HepG2 (cell line): Measurements from ENCODE around the gene OTOP3. TPM values are rescaled to one million over a fixed set of nuclear protein-coding genes. Genes with fewer than 3 reads are reported as not detected.

Experiments
- CSRNP1 ChIP-seq: sonication (generic); formaldehyde crosslinking; IDR thresholded peaks from 2 replicates; pipeline ENCODE4 v1.8.1; 2023; ENCODE audit warnings: mild to moderate bottlenecking, missing genetic modification reagents
- FOXP1 ChIP-seq, 2 experiments: fragments of 450-650 bp in 1 of 2; IDR thresholded peaks; 2 replicates each; pipeline ENCODE4 v1.6.1; 2017 to 2018; ENCODE audit warnings: antibody characterized with exemption in 1 of 2
- GZF1 ChIP-seq: sonication (generic); formaldehyde crosslinking; IDR thresholded peaks from 2 replicates; pipeline ENCODE4 v1.5.1; 2020; ENCODE audit warnings: mild to moderate bottlenecking, missing genetic modification reagents
- HHEX ChIP-seq: IDR thresholded peaks from 2 replicates; pipeline ENCODE4 v1.6.1; 2016; ENCODE audit warnings: control low read depth
- KAT8 ChIP-seq: IDR thresholded peaks from 2 replicates; pipeline ENCODE4 v1.6.1; 2016; ENCODE audit warnings: missing genetic modification reagents, missing compliant biosample characterization
- MXD4 ChIP-seq: IDR thresholded peaks from 2 replicates; pipeline ENCODE4 v1.6.1; 2016; ENCODE audit warnings: mild to moderate bottlenecking, missing biosample characterization, missing genetic modification reagents
- MYC ChIP-seq: sonication (generic); formaldehyde crosslinking; IDR thresholded peaks from 2 replicates; pipeline ENCODE4 v1.9.0; 2021; ENCODE audit warnings: missing genetic modification reagents, borderline replicate concordance
- NONO ChIP-seq, 2 experiments: fragments of 450-650 bp in 1 of 2; sonication (generic) in 1 of 2; formaldehyde crosslinking in 1 of 2; IDR thresholded peaks in 1 of 2; conservative IDR thresholded peaks in 1 of 2; 2 replicates each; pipeline versions ENCODE4 v1.6.1 to v1.8.0; 2017 to 2022; ENCODE audit warnings: mild to moderate bottlenecking in 1 of 2, missing genetic modification reagents in 1 of 2, moderate library complexity in 1 of 2
- NR2F6 ChIP-seq, 2 experiments: IDR thresholded peaks; 2 replicates each; pipeline ENCODE4 v1.6.1; 2016; ENCODE audit warnings: antibody characterized with exemption in 1 of 2, mild to moderate bottlenecking in 1 of 2
- PRDM15 ChIP-seq: sonication (generic); formaldehyde crosslinking; IDR thresholded peaks from 2 replicates; pipeline ENCODE4 v1.4.0; 2020; ENCODE audit warnings: missing genetic modification reagents
- ZBTB4 ChIP-seq: sonication (generic); formaldehyde crosslinking; IDR thresholded peaks from 2 replicates; pipeline ENCODE4 v1.4.0; 2020; ENCODE audit warnings: missing genetic modification reagents, mild to moderate bottlenecking, borderline replicate concordance
- ZEB1 ChIP-seq: IDR thresholded peaks from 2 replicates; pipeline ENCODE4 v1.6.1; 2012; ENCODE audit warnings: mild to moderate bottlenecking, low read depth, inconsistent platforms; ENCODE audit not compliant: insufficient replicate concordance
- ZIK1 ChIP-seq: sonication (generic); formaldehyde crosslinking; IDR thresholded peaks from 2 replicates; pipeline ENCODE4 v1.5.0; 2020; ENCODE audit warnings: mild to moderate bottlenecking, low read depth, missing genetic modification reagents, borderline replicate concordance
- ZNF280D ChIP-seq: sonication (generic); formaldehyde crosslinking; IDR thresholded peaks from 2 replicates; pipeline ENCODE4 v1.5.1; 2020; ENCODE audit warnings: mild to moderate bottlenecking, missing genetic modification reagents
- ZNF333 ChIP-seq: sonication (generic); formaldehyde crosslinking; IDR thresholded peaks from 2 replicates; pipeline ENCODE4 v1.4.0; 2020; ENCODE audit warnings: mild to moderate bottlenecking, missing genetic modification reagents, borderline replicate concordance
- ZNF430 ChIP-seq: sonication (generic); formaldehyde crosslinking; IDR thresholded peaks from 2 replicates; pipeline ENCODE4 v1.9.0; 2021; ENCODE audit warnings: mild to moderate bottlenecking, missing genetic modification reagents
- ZNF660 ChIP-seq: sonication (generic); formaldehyde crosslinking; IDR thresholded peaks from 2 replicates; pipeline ENCODE4 v1.5.1; 2020; ENCODE audit warnings: mild to moderate bottlenecking, low read depth, missing genetic modification reagents, borderline replicate concordance
- polyA plus RNA-seq, 8 experiments: library from polyadenylated mRNA; depleted of rRNA in 3 of 8; stranded (reverse) in 7 of 8; unstranded in 1 of 8; fragments of >200 nt; fragmentation: Illumina TruSeq in 4 of 8; extraction: Trizol in 4 of 8; gene quantifications; 2 replicates each; pipeline versions ENCODE4 v1.2.1 to v1.2.3, GENCODE V29; 2011 to 2016; ENCODE audit warnings: low read depth in 4 of 8, missing spikeins in 1 of 8, mixed read lengths in 1 of 8; ENCODE audit not compliant: insufficient read depth in 1 of 8
- total RNA-seq, 5 experiments: library from RNA; depleted of rRNA; stranded (reverse); fragments of >200 nt; fragmentation: Illumina TruSeq; extraction: Trizol; gene quantifications; 2 replicates each; pipeline ENCODE4 v1.2.3, GENCODE V29; 2016; ENCODE audit warnings: low read depth in 1 of 5

OTOP3 gene
- total and polyA plus RNA-seq, 2 of the 13 experiments (the other 11 are each of a cell fraction or from before 2014, with no cell fraction given), result not detected

- TF ChIP-seq PRDM15 (CRISPR knock-in tag), result no peak
- no peak for TF ChIP-seq HHEX
- no peak for TF ChIP-seq KAT8 (CRISPR knock-in tag)
- TF ChIP-seq MXD4 (CRISPR knock-in tag), result no peak
- TF ChIP-seq ZNF660, result no peak
- no peak for TF ChIP-seq CSRNP1 (CRISPR knock-in tag)
- no peak for TF ChIP-seq ZIK1 (CRISPR knock-in tag)
- no peak for TF ChIP-seq NR2F6 (IDR thresholded peaks at IDR 0.05)
- TF ChIP-seq NR2F6 (CRISPR knock-in tag; IDR thresholded peaks at IDR 0.05), result no peak
- no peak for TF ChIP-seq MYC (CRISPR knock-in tag)
- TF ChIP-seq FOXP1 (IDR thresholded peaks at IDR 0.05), result no peak
- no peak for TF ChIP-seq FOXP1 (CRISPR knock-in tag; IDR thresholded peaks at IDR 0.05)
- 0 out of 2 replicates have a peak, but pooled peaks have one; percentile 54 for TF ChIP-seq ZNF280D (CRISPR knock-in tag)
- no peak for TF ChIP-seq ZNF333 (CRISPR knock-in tag)
- no peak for TF ChIP-seq ZEB1
- no peak for TF ChIP-seq GZF1 (CRISPR knock-in tag)
- no peak for TF ChIP-seq NONO (IDR thresholded peaks at IDR 0.05)
- no peak; the same call in 1 of the 2 replicates for TF ChIP-seq NONO (CRISPR knock-in tag; conservative IDR thresholded peaks at IDR 0.05)
- no peak for TF ChIP-seq ZNF430
- no peak for TF ChIP-seq ZBTB4 (CRISPR knock-in tag)
Observed at GRCh38 chr17:74961657-74962350, 26.1 kb downstream of the OTOP3 start (continued).
